GM21825 (cell line): ENCODE data around the gene OR2T3.
A peak's percentile ranks its signal among the peaks of the same experiment; 100 is the strongest.
"Not testable (repeated sequence)": the region's sequence is repeated elsewhere in the genome, so short reads cannot be mapped to it uniquely, and the experiment has no call there.

Experiments used
- ATAC-seq: cut with Tn5 transposase; IDR thresholded peaks from one replicate; pipeline ENCODE4 v1.9.1; 2021; ENCODE audit warnings: mild to moderate bottlenecking, moderate library complexity; ENCODE audit not compliant: unreplicated experiment

Gene OR2T3

DNA sequence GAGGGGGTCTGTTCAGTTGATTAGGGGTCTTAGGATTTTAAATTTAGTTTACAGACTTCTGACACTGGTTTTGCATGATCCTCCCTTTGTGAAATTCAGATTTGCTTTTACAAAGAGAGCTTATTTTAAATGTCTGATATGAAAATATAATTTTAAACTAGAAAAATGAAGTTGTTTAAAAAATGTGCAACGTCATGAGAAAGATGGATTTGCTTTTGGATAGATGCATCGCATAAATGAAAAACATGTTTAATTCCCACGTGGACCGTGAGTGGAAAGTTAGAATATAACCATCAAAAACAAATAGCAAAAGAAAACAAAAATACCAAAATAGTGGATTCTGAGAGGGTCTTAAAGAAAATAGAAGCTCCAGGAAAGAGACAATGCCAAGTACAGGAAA, 2.0 kb upstream of the OR2T3 start:
- ATAC-seq, result no peak

DNA sequence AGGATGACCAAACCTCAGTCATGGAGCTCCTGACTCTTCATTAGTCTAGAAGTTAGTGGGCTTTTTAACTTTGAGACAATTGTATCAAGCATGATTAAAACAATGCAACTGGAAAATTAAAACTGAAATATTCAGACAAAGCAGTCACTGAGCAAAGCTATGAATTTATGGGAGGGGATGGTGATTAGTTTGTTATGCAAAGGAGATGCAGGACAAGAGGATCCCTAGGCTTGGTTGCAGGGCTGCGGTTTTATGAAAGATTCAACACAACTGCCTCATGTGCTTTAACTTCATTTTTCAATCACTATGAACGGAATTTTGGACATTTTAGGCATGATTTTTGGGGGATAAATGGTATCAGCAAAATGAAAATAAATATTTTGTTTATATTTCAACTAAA, 1.0 kb upstream of the OR2T3 start:
- not testable (repeated sequence) for ATAC-seq

DNA sequence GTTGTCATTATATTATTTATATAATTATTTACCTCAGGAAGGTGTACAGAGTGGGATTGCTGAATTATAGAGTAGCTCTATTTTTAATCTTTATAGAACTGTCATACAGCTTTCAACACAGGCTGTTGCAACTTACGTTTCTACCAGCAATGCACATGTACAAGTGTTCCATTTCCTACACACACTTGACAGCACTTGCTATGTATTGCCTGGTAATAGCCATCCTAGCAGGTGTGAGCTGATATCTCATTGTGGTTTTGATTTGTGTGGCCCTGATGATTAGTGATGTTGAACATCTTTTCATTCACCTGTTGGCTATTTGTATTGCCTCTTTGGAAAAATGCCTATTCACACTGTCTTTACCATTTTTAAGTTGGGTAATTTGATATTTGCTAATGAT, 2.5 kb downstream of the OR2T3 start:
- peak; percentile 84 for ATAC-seq

DNA sequence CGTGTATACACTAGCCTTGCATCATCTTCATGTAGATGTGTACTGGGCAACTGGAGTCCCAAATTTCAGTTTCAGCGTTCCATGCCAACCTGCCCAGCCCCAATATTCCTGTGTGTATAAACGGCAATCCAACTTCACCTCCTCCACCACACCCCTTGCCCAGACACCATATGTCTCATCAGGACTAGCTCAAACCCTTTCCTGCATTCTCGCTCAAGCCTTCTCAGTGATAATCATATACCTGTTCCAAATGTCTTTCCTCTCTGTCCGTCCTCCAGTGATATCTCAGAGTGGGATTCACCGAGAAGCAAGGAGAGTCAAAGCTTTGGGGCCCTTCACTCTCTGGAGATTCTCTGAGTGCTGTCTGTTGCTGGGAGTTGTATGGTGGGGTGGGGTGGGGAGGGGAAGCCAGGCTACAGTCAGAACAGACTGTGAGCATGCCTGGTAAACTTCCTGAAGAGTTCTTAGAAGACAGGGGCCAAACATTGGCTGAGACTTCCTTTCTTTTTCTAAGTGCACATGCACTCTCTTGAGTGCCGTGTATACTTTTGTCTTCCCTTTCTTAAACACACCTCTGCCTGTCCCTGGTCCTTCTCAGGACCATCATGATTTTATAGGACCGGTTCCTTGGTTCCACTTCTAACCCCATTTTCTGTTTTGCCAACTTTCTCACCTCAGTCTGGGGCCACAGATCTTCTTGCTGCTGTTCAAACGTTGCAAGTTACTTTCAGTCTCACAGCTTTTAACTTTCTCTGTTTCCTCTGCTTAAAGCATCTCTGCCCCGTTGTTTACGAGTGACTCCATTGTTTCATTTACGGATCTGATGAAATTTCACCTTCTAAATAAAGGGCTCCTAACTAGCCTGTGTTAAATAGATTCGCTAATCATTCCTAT, 8.8 kb downstream of the OR2T3 start:
- not testable (repeated sequence) for ATAC-seq

DNA sequence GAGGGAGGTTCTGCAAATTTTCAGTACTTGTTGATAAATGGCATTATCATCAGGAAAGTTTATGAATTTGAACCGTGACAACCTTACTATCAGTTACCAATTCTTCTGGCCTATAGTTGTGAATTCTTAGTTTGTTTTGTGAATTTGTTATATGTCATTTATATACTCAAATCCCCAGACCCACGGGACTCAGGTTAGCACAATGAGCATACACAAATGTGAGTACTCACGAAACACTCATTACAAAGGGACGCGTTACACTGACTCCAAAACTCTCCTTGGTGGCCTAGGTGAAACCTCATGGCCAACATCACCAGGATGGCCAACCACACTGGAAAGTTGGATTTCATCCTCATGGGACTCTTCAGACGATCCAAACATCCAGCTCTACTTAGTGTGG, 15.1 kb downstream of the OR2T3 start, which contains the start of gene OR2T5:
Gene OR2T5 (plus strand): TSS at position 301 of the 400 bp plus-strand sequence. CDS start 0 bp downstream, at position 301.
- not testable (repeated sequence) for ATAC-seq

DNA sequence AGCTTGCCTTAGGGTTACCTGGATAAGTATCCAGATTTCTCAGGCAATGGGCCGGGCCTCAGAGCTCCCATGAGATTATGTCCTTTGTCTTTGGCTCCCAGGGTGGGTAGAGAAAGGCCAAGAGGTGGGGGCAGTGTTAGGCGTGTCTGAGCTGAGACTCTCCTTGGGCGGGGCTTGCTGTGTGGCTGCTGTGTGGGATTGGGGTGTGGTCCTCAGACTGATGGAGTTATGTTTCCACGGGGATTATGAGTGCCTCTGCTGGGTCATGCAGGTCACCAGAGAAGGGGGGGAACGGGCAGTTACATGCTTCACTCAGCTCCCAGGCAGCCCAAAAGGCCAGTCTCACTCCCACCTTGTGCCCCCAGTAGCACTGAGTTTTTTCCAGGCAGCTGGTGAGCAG, 23.5 kb downstream of the OR2T3 start:
- not testable (repeated sequence) for ATAC-seq

DNA sequence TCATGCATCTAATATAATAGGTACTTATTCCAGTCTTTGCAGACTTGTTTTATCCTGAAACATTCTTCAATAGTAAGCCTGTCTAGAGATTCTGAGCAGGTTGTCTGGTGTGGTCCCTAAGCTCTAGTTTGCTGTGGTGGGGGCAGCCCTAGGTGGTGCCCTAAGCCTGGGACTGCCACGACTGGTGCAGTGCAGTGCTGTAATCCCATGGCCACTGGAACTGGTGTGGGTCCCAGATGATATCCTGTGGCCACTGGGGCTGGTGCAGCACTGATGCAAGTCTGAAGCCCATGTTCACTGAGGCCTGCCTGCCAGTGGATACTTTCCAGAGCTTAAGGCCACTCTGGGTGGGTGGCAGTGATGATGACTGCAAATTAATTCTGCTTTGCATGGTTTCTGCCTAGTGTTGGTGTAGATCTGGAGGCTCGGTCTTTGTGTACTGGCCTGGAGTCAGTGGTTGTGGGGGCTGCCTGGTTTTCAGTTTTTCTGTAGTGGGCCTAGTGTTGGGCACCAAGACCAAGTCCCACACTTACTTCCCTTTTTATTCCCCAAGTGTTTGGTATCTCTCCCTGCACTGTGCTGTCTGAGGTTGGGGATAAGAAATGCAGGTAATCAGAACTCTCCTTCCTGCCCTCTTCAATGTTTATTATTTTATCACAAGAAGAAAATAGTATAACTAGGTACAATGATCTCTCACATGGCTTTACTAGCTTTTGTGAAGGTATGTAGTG, 27.3 kb downstream of the OR2T3 start:
- ATAC-seq, result not testable (repeated sequence)

DNA sequence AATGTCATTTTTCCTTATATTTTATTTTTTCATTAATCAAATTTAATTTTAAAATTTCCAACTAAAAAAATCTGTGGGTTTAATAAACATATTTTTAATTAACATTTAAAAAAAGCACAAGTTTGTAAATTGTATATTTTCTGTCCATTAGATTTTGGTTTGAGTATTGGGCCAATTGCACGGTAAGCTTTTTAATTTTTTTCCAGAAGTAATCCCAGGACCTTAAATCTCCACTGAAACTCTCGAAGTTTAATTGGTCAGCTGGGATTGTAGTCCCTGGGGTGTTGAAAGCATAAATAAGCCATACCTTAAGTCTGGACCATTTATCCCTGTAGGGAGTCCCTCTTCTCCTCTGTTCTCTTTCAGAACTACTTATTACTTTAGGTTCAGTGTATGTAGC, 34.6 kb downstream of the OR2T3 start, which contains the start of gene OR2G6:
Gene OR2G6 (plus strand): TSS at position 301 of the 400 bp plus-strand sequence. CDS start 13,574 bp downstream, outside the sequence.
- not testable (repeated sequence) for ATAC-seq

DNA sequence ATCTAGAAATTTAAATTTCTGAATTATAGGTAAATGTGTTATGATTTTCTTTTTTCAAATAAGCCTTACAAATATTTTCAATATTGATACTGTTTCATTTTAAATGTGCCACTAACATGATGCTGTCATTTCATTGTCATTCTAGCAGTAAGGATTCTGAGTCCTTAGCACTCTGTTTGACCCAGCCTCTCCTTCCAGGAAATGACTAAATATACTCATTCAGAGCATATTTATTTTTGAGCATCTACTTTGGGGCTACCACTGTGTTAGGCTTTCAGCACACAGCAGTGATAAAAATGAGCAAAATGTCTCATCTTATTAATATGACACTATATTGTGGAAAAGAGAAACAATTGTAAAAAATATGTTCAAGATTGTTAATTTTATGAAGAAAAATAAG, 37.1 kb downstream of the OR2T3 start:
- not testable (repeated sequence) for ATAC-seq

DNA sequence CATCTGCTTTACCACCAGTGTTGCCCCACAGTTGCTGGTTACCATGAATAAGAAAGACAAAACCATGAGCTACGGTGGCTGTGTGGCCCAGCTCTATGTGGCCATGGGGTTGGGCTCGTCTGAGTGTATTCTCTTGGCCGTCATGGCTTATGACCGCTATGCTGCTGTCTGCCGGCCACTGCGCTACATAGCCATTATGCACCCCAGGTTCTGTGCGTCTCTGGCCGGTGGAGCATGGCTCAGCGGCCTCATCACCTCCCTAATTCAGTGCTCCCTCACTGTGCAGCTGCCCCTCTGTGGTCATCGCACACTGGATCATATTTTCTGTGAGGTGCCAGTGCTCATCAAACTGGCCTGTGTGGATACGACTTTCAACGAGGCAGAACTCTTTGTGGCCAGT, 48.7 kb downstream of the OR2T3 start:
- no peak for ATAC-seq
